Stimulated activated CD4-positive, alpha-beta T cell treated with anti-CD3 and anti-CD28 coated beads, Interleukin-2, amount 100 ng/mL, for 24 hours (primary cell): ENCODE results near the gene P2RX4.
"Not testable (repeated sequence)": the region's sequence is repeated elsewhere in the genome, so short reads cannot be mapped to it uniquely, and the experiment has no call there.

ENCODE experiments used
- DNase-seq, 2 donors: peaks; one replicate each; pipeline ENCODE4 v3.0.0-alpha.2; 2020

Gene P2RX4

DNA sequence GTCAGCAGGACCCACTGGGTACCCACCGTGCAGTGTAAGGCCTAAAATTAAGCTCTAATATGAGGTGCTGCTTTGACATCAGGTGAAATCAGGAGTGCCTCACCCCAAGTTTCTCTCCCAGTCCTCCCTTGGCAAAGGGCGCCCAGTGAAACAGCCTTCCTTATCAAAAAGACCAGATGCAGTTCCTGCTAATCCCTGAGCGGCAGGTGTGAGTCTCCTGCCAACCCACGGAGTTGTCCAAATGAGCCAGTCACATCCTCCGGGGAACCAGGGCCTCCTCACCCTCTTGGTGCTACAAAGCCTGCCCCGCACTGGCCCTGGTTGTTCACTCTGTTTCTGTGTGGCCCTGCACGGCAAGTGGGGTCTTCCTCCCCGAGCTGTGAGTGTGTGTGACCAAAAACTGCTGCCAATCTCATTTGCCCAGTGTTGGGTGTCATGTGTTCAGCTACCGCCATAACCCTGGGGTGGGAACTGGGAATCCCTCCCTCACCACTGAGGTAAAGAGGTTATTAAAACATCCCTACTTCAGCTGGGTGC is 20.2 kb upstream of the P2RX4 start:
- no peak for DNase-seq

DNA sequence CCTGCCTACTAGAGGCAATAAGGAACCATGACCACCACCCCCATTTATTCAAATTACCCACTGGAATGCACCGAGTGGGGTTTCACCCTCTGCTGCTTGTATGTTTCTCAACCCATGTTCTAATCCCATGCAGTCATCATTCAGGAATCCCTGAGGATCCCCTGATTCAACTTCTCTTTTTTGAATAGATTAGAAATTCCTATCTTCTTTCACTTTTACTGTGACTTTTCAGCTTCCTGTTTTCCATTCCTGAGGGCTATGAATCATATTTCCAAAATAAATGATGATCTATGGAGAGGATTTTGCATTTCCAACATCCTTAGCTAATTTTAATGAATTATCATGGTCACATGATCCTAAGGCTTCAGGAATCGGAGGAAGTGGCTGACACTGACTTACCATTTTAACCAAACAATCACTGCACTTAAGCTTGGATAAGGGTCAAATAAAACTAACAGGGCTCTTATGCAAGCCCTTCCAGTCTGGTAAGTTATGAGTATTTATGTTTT is 19.4 kb upstream of the P2RX4 start:
- no peak for DNase-seq

DNA sequence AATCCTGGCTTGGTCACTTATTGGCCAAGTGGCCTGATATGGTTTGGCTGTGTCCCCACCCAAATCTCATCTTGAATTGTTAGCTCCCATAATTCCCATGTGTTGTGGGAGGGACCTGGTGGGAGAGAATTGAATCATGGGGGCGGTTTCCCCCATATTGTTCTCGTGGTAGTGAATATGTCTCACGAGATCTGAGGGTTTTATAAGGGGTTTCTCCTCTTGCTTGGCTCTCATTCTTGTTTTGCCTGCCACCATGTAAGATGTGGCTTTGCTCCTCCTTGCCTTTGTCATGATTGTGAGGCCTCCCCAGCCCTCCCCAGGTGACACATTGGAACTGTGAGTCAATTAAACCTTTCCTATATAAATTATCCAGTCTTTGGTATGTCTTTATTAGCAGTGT is 18.8 kb upstream of the P2RX4 start:
- DNase-seq = no peak

DNA sequence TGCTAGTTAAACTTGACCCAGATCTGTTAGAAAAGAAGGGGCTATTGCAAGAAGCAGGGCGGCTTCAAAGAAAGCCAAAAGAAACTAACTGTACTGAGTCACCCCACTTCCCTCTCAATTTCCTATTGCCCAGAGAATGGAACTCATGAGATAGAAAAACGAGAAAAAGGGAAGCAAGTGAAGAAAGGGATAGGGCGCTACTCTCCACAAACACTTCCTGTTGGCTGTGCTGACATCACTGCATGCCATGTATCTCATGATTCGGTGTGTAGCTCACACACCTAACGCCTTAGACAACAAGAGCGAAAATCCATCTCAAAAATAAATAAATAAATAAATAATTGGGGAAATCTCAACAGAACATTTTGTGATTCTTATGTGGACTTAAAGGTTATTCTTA is 13.0 kb upstream of the P2RX4 start:
- no peak for DNase-seq

DNA sequence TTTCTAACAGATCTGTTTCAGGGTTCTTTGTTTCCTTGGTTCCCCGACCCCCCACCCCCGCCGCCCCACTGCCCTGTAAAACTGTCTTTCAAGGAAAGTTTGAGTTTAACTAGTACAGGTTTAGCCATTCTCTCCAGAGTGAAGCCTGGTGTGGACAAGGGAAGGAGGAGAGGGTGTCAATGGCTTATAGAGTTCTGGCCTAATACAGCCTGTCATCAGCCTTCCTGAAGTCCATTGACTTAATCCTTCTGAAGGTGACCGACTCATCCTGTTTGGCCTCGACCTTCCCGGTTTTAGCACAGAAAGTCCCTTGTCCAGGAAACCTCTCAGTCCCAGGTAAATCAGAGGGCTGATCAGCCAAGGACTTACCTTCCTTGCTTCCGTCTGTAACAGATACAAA is 11.0 kb upstream of the P2RX4 start:
- DNase-seq = no peak

DNA sequence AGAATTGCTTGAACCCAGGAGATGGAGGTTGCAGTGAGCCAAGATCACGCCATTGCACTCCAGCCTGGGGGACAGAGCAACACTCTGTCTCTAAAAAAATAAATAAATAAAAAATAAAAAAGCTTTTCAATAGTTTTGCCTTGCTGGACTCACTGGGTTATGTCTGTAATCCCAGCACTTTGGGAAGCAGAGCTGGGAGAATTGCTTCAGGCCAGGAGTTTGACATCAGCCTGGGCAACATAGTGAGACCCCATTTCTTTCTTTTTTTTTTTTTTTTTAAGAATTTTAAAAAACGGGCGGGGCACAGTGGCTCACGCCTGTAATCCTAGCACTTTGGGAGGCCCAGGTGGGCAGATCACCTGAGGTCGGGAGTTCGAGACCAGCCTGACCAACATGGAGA is 8.8 kb upstream of the P2RX4 start:
- not testable (repeated sequence) for DNase-seq

DNA sequence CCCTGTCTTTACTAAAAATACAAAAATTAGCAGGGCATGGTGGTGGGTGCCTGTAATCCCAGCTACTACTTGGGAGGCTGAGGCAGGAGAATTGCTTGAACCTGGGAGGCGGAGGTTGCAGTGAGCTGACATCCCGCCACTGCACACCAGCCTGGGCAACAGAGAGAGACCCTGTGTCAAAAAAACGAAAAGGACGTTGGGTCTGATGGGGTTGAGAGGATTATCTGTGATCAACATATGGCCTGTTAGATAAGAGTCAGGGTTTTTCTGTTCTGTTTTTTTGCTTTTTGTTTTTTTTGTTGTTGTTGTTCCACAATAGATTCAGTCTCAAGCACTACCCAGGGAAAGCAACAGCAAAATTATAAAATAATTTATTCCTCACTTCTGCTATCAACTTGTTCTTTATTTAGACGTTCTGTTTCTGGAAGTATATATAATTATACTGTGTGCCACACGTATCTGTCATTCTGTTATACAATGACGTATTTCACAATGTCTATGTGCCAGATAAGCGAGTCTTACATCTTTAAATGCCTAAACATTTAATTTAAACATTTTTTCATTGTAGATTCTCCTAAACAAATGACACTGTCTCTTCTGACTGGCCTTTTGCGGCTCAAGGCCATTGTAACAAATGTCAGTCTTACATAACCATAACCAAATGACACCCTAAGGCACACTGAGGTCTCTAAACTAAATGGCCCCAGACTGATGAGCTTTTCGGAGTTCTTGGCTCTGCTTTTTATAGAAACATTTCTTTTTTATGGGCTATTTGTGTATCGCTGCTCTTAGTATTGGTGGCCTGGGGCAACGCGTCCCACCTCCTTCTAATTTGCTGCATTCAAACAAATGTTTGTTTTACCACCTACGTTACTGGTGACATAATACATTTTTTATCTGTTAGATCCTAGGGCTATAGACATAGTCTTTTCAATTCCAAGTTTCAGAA is 7.2 kb upstream of the P2RX4 start:
- no peak for DNase-seq

DNA sequence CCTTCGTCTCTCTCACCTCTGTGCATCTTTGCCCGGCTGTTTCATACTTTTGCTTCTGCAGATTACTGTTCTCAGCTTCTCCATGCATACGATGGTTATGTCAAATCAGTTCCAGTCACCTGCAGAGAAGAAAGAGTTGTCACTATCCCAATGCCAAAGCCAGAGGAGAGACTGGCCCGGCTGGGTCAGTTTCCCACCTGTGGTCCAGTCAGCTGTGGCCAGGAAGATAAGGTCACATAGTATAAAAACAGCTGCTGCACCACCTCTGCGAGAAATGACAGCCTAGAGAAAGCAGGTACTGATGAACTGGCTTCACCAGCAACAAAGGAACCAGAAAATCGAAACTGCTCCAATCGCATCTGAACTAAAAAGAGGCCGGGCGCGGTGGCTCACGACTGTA is 6.4 kb upstream of the P2RX4 start:
- DNase-seq = no peak

DNA sequence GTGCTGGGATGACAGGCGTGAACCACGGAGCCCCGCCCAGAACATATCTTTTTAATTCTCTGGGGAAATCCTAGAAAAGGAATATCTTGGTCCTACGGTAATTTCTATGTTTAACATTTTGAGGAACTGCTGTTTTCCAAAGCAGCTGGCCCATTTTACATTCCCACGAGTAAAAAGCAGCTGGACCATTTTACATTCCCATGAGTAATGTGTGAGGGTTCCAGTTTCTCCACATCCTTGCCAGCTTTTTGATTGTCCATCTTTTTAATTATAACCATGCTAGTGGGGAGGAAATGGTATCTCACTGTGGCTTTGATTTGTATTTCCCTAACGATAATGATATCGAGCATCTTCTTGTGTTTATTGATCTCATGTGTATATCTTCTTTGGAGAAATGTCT is 4.4 kb upstream of the P2RX4 start:
- no peak for DNase-seq

DNA sequence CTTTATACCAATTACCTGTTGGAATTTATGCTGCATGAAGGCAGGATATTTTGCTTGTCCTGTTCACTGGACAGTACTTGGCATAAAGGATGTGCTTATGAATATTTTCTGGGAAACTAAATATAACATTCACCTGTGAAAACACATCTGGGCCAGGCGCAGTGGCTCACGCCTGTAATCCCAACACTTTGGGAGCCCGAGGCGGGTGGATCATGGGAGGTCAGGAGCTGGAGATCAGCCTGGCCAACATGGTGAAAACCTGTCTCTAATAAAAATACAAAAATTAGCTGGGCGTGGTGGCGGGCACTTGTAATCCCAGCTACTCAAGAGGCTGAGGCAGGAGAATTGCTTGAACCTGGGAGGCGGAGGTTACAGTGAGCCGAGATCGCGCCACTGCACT is 1.4 kb upstream of the P2RX4 start:
- DNase-seq = not testable (repeated sequence)

DNA sequence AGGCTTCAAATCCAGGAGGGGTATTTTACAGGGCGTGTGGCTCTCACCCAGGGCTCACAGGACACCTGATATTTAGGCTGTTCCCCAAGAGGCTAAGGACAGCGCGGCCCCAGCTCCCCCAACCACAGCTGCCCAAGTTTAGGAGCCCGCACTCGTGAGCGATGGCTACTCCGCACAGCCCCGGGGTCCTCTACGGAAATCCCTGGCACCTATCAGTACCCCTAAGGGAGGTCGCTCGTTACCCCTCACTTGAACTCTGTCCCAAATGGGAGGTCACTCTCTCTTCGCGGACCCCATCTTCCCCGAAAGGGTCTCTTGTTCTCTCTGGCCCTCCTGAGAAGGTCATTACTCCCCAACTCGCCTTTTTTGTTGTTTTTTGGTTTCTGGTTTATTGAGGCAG is 708 bp upstream of the P2RX4 start:
- no peak for DNase-seq

DNA sequence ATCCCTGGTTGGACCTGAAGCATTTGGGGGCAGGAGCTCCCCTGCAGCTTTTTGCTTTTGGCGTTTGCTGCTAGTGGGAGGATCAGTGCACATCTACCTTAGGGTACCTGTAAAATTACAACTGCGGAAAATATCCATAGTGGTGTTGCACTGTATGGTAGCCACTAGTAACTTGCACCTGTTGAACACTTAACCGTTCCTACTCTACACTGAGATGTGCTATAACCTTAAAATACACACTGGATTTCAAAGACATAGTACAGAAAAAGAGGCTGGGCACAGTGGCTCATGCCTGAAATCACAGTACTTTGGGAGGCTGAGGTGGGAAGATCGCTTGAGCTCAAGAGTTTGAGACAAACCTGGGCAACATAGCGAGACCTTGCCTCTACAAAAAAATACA is 2.9 kb downstream of the P2RX4 start:
- DNase-seq = no peak

DNA sequence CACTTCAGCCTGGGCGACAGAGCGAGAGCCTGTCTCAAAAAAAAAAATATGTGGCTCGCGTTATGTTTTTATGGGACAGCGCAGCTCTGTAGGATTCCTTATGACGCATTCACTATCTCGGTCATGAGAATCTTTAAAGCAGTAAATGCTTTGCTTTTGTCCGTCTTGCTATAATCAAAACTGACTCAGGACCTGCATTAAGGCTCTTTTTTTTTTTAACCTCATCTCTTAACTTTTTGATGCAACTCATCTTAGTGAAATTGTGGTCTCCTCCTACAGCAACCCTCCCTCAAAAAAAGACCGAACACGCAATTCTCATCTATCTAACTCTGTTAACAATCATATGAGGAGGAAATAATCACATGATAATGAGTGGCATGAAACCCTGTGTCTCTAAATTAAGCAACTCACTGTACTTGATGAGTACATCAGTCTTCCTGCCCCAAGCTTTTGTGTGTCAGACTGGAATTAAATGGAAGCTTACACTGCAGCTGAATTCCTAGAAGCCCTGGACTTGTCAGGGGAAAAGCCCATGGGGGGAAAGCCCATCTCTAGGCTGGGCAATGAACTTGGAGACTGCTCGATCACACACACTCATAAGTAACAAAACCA is 4.3 kb downstream of the P2RX4 start:
- peak in 1 of 2 donors; percentile 37 for DNase-seq

DNA sequence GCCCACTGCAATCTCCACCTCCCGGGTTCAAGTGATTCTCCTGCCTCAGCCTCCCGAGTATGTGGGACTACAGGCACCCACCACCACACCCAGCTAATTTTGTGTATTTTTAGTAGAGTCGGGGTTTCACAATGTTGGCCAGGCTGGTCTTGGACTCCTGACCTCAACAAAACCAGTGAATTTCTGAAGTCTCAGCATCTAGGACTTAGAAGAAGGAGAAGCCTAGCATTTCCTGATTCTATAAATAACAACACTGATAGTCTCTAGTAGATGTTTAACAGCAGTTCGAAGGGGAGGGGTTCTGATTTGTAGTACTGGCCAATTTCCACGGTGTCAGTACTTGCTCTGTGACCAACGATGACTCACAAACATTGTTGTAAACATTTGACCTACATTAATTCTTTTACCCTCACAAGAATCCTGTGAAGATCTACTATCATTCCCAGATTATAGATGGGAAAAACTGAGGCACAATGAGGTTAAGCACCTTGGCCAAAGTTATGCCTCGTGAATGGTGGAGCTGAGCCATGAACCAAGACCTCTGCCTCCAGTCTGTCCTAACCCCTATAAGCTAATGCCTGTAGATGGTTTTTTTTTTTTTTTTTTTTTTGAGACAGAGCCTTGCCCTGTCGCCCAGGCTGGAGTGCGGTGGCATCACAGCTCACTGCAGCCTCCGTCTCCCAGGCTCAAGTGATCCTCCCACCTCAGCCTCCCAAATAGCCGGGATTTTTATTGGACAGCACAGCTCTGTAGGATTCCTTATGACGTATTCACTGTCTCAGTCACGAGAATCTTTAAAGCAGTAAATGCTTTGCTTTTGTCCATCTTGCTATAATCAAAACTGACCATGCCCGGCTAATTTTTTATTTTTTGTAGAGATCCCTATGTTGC is 5.2 kb downstream of the P2RX4 start:
- no peak for DNase-seq

DNA sequence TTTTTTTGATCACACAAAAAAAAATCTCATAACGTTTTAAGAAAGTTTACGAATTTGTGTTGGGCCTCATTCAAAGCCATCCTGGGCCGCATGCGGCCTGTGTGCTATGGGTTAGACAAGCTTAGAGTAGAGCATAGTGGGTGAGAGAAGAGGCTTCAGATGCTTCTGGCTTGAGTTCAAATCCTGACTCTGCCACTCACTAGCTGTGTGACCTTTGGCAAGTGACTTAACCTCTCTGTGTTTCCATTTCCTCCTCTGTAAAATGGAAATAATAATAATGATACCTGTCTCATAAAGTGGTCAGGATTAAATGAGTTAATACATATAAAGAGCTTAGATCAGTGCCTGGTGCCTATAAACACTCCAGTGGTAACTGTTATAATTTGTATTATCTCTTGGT is 6.2 kb downstream of the P2RX4 start:
- DNase-seq = no peak

DNA sequence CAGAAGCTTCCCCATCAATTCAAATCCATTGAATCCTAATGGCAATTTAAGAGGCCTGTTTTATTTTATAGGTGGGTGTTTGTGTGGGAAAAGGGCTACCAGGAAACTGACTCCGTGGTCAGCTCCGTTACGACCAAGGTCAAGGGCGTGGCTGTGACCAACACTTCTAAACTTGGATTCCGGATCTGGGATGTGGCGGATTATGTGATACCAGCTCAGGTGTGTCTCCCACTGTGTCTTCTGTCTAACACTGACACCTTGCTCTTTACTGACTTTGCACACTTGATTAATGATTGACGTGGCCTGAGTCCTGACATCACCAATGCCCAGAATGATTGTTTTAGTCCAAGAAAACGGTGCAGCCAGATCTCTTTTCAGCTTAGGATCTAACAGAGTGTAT is 7.1 kb downstream of the P2RX4 start:
- DNase-seq = no peak

DNA sequence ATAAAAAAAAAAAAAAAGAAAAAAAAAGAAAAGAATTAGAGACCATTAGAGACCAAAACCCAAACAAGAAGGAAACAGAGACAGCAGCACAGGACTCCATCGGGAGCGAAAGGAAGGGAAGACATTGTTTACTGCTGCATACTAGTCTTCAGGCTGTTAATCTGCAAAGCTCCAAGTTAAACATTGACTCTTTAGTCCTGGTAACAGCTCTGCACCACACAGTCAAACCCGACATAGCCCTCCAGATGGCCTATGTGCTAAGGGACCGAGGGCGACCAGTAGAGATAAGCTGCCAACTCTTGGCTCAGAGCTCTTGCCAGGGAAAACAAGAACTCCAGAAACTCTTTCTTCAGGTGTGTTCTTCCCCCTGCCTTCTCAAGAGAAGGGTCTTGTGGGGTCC is 7.8 kb downstream of the P2RX4 start:
- DNase-seq = no peak

DNA sequence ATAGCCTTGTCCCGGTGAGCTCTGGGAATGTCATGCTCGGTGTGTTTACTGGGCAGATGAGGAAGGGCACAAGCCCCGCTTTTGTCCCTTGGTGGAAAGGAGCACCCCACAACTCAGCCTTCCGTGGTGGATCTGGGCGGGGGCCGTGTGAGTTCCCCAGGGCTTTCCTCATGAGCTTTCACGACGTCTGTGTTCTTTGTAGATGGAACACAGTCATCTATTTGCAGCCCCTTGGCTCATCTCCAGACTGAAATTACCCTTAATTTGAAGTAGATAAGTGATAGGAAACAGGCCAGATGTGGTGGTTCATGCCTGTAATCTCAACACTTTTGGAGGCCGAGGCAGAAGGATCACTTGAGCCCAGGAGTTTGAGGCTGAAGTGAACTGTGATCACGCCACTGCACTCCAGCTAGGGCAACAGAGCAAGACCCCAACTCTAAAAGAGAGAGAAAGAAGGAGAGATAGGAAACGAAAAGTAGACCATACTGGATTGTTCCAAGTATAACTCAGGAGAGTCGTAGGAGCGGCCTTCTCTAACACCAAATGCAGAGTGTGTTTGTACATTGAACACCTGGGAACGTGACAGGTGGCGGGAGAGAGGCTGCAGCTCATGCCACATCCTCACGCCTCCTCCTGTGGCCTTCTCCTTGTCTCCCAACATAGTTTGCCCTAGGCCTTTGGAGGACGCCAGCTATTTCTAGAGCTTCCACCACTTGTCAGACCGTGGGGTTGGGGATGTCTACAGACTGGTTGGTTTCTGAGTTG is 8.8 kb downstream of the P2RX4 start:
- no peak for DNase-seq

DNA sequence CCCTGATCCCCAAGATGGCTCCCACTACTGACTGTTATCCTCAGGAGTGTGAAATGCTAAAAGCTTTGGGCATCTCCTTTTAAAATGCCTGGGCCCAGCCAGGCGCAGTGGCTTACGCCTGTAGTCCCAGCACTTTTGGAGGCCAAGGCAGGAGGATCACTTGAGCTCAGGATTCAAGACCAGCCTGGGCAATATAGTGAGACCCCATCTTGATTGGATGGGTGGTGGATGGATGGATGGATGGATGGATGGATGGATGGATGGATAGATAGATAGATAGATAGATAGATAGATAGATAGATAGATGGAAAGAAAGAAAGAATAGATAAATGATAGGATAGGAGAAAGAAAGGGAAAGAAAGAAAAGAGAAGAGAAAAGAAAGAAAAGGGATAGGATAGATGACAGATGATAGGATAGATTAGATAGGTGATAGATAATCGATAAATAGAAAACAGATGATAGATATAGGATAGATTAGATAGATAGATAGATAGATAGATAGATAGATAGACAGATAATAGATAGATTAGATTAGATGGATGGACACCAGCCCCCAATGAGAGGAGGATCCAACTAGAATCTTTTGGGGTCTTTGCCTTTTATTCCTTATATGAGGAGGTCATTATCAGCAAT is 9.5 kb downstream of the P2RX4 start:
- DNase-seq = no peak

DNA sequence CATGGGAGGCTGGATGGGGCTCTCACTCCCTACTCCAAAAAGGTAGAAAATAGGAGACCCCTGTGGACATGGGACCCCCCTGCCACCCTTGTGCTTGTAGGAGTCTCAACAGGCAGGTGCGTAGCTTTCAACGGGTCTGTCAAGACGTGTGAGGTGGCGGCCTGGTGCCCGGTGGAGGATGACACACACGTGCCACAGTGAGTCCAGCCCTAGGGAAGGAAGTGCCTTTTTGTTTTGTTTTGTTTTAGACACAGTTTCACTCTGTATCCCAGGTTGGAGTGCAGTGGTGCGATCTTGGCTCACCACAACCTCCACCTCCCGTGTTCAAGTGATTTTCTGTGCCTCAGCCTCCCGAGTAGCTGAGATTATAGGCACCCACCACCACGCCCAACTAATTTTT is 12.9 kb downstream of the P2RX4 start:
- DNase-seq = no peak
